ENCODE measurements around the gene FOXI1.

DNA sequence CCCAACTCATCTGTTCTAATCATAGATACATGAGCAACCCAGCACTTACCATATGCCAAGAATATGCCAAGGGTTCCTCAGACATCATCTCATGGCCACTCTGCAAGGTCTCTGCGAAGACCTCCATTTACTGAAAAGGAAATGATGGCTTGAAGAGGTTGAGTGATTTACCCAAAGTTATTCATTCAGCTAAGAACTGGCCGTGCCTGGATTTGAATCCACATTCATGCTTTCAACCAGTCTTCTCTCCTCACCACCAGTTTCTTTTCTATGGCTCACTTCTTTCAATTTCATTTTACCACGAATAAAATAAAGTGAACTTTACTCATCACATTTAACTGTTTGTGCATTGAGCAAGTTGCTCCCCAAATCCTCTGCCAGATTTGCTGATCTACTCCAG lies 27.2 kb upstream of the FOXI1 start:
- TF ChIP-seq TCF7 (IDR thresholded peaks at IDR 0.05; ENCODE audit: low read depth), result no peak
- no peak for TF ChIP-seq CHD2 (IDR thresholded peaks at IDR 0.05; ENCODE audit: low read depth, low read length)
- TF ChIP-seq PAX8 (CRISPR knock-in tag; IDR thresholded peaks at IDR 0.05; ENCODE audit: borderline replicate concordance), result no peak
- TF ChIP-seq, protein P1, sequence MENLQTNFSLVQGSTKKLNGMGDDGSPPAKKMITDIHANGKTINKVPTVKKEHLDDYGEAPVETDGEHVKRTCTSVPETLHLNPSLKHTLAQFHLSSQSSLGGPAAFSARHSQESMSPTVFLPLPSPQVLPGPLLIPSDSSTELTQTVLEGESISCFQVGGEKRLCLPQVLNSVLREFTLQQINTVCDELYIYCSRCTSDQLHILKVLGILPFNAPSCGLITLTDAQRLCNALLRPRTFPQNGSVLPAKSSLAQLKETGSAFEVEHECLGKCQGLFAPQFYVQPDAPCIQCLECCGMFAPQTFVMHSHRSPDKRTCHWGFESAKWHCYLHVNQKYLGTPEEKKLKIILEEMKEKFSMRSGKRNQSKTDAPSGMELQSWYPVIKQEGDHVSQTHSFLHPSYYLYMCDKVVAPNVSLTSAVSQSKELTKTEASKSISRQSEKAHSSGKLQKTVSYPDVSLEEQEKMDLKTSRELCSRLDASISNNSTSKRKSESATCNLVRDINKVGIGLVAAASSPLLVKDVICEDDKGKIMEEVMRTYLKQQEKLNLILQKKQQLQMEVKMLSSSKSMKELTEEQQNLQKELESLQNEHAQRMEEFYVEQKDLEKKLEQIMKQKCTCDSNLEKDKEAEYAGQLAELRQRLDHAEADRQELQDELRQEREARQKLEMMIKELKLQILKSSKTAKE (CRISPR knock-in tag; IDR thresholded peaks at IDR 0.05; ENCODE audit: borderline replicate concordance), result no peak
- no peak for TF ChIP-seq DPF2 (CRISPR knock-in tag; IDR thresholded peaks at IDR 0.05; ENCODE audit: borderline replicate concordance, low read depth)
- TF ChIP-seq HMGA1 (CRISPR knock-in tag; conservative IDR thresholded peaks at IDR 0.05), result no peak
- TF ChIP-seq EP300 (IDR thresholded peaks at IDR 0.05; ENCODE audit: low read depth in 2 of 2, low read length in 2 of 2), result no peak
- no peak for TF ChIP-seq EP300 (CRISPR knock-in tag; IDR thresholded peaks at IDR 0.05; ENCODE audit: borderline replicate concordance)
- TF ChIP-seq MED13 (CRISPR knock-in tag; IDR thresholded peaks at IDR 0.05), result no peak
- TF ChIP-seq, protein P2, sequence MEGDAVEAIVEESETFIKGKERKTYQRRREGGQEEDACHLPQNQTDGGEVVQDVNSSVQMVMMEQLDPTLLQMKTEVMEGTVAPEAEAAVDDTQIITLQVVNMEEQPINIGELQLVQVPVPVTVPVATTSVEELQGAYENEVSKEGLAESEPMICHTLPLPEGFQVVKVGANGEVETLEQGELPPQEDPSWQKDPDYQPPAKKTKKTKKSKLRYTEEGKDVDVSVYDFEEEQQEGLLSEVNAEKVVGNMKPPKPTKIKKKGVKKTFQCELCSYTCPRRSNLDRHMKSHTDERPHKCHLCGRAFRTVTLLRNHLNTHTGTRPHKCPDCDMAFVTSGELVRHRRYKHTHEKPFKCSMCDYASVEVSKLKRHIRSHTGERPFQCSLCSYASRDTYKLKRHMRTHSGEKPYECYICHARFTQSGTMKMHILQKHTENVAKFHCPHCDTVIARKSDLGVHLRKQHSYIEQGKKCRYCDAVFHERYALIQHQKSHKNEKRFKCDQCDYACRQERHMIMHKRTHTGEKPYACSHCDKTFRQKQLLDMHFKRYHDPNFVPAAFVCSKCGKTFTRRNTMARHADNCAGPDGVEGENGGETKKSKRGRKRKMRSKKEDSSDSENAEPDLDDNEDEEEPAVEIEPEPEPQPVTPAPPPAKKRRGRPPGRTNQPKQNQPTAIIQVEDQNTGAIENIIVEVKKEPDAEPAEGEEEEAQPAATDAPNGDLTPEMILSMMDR (CRISPR knock-in tag; IDR thresholded peaks at IDR 0.05), result no peak
- TF ChIP-seq POLR2A (IDR thresholded peaks at IDR 0.05; ENCODE audit: insufficient read depth in 1 of 2, low read depth in 2 of 2, low read length in 2 of 2), result no peak
- no peak for TF ChIP-seq KLF16 (CRISPR knock-in tag; IDR thresholded peaks at IDR 0.05)
- no peak for TF ChIP-seq ZNF138 (CRISPR knock-in tag; IDR thresholded peaks at IDR 0.05; ENCODE audit: low read depth)
- no peak for TF ChIP-seq ZNF121 (CRISPR knock-in tag; IDR thresholded peaks at IDR 0.05)

Measured in HepG2 (cell line).